Measurements from ENCODE around the gene RUNX2. TPM values are rescaled to one million over a fixed set of nuclear protein-coding genes. Genes with fewer than 3 reads are reported as not detected.
A peak's percentile ranks its signal among the peaks of the same experiment; 100 is the strongest.

The RUNX2 gene
- polyA plus RNA-seq, 1 donor (not counting 4 experiments of a cell fraction or from before 2014, with no cell fraction given) = 1.4 TPM

DNA sequence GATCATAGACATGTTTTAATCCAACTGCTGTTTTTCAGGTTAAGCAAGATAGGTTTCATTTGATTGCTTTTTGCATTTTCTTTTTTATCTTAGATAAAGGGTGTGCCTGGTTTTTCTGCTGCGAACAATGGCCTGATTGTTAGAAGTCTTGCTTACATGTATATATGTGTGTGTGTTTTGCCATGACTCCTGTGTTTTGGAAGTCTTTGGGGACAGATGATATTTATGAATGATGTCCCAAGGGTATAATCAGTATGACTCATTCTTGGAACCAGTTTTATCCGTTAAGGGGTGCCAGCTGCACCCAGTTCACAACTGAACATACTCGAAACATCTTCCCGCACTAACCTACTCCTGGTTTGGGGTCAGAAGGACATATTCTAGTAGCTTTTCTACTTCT is 279.7 kb downstream of the RUNX2 start:
- DNase-seq (ENCODE audit: low read depth, low spot score) = peak; percentile 44
- Histone ChIP-seq H3K27me3 (ENCODE audit: control insufficient read depth, extremely low read depth, insufficient read depth, low read length) (no peaks in the 10 kb centered on the region), H4K20me1 (ENCODE audit: control insufficient read depth, extremely low read depth, insufficient read depth, low read length) (no peaks in the 10 kb centered on the region), H3K79me2 (ENCODE audit: control insufficient read depth, insufficient read depth, low read length) (no peaks in the 10 kb centered on the region), H3K4me2 (ENCODE audit: control insufficient read depth, extremely low read depth, insufficient read depth, low read depth, low read length) (peak overlapping the region; percentile 61), H3K9me3 (ENCODE audit: control insufficient read depth, low read depth, low read length) (no peaks in the 10 kb centered on the region), H3K9ac (ENCODE audit: control insufficient read depth, extremely low read depth, insufficient read depth, low read length) (peak overlapping the region; percentile 43), H3K9me1 (ENCODE audit: control insufficient read depth, extremely low read depth, insufficient read depth, low read length) (peaks cover 3% of the 10 kb centered on the region), H3K36me3 (ENCODE audit: control insufficient read depth in 2 of 2, extremely low read depth in 1 of 2, insufficient read depth in 2 of 2, low read length in 2 of 2) (no peaks in the 10 kb centered on the region), H3K27ac (ENCODE audit: control insufficient read depth, insufficient read depth, low read length) (peak overlapping the region; percentile 68), H2AFZ (ENCODE audit: control insufficient read depth, low read length) (no peak overlapping the region), H3K4me3 (ENCODE audit: control insufficient read depth in 2 of 3, extremely low read depth in 1 of 3, insufficient read depth in 2 of 3, low read depth in 1 of 3, low read length in 3 of 3) (no peak overlapping the region), H3K4me1 (ENCODE audit: control insufficient read depth, extremely low read depth, insufficient read depth, low read length) (peaks cover 20% of the 10 kb centered on the region)
- TF ChIP-seq, protein P1, sequence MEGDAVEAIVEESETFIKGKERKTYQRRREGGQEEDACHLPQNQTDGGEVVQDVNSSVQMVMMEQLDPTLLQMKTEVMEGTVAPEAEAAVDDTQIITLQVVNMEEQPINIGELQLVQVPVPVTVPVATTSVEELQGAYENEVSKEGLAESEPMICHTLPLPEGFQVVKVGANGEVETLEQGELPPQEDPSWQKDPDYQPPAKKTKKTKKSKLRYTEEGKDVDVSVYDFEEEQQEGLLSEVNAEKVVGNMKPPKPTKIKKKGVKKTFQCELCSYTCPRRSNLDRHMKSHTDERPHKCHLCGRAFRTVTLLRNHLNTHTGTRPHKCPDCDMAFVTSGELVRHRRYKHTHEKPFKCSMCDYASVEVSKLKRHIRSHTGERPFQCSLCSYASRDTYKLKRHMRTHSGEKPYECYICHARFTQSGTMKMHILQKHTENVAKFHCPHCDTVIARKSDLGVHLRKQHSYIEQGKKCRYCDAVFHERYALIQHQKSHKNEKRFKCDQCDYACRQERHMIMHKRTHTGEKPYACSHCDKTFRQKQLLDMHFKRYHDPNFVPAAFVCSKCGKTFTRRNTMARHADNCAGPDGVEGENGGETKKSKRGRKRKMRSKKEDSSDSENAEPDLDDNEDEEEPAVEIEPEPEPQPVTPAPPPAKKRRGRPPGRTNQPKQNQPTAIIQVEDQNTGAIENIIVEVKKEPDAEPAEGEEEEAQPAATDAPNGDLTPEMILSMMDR (optimal IDR thresholded peaks at IDR 0.05 in 1 of 3, IDR thresholded peaks at IDR 0.05 in 1 of 3, conservative IDR thresholded peaks at IDR 0.05 in 1 of 3; ENCODE audit: extremely low read depth in 1 of 3, insufficient read depth in 2 of 3, low read length in 3 of 3) = no peak
- dilution Hi-C loops (cut with MboI; ENCODE audit: extremely low pct_ligation_motif_present, low sequenced_read_pairs) = no loop called here
- peak; percentile 62 for FAIRE-seq

DNA sequence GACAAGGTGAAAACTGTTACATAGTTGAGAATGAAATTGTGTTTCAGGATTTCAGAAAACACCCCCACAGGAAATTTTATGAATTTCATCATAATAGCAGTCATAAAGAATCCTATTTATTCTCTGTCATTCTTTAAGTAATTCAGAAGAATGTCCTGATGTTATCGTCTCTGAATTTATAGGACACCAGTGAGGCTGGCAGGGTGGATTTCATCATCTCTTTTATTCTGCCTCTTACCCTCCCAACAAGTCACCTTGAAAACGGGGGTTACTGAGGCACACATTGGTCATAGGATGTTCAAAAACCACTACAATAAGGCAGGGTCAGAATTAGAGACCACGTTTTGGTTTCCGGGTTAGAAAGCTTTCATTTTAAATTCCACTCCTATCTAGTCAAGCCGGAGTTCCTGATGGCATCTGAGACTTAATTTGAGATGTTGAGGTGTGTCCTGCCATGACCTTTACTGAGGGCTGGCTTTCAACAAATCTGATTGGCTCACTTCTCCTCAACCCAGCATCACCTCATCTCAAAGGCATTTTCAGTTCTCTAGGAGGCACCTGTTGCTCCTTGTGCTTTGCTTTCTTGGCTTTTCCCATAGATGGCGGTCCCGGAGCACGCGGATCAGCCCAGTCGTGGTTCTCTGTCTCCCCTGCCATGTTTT is 280.3 kb downstream of the RUNX2 start:
- peak overlapping the region in 2 of 3 experiments; percentile 9 to 33 for H3K4me3 ChIP-seq (ENCODE audit: control insufficient read depth in 2 of 3, extremely low read depth in 1 of 3, insufficient read depth in 2 of 3, low read depth in 1 of 3, low read length in 3 of 3)
- no peaks in the 10 kb centered on the region for H4K20me1 ChIP-seq (ENCODE audit: control insufficient read depth, extremely low read depth, insufficient read depth, low read length)
- no peaks in the 10 kb centered on the region for H3K36me3 ChIP-seq (ENCODE audit: control insufficient read depth in 2 of 2, extremely low read depth in 1 of 2, insufficient read depth in 2 of 2, low read length in 2 of 2)
- peaks cover 23% of the 10 kb centered on the region for H3K4me1 ChIP-seq (ENCODE audit: control insufficient read depth, extremely low read depth, insufficient read depth, low read length)
- H3K9ac ChIP-seq (ENCODE audit: control insufficient read depth, extremely low read depth, insufficient read depth, low read length) = peak overlapping the region; percentile 36
- FAIRE-seq = peak; percentile 73
- H3K79me2 ChIP-seq (ENCODE audit: control insufficient read depth, insufficient read depth, low read length) = no peaks in the 10 kb centered on the region
- no peaks in the 10 kb centered on the region for H3K9me3 ChIP-seq (ENCODE audit: control insufficient read depth, low read depth, low read length)
- TF ChIP-seq EZH2 (IDR thresholded peaks at IDR 0.05; ENCODE audit: low read length) = no peak
- TF ChIP-seq, protein P1 (optimal IDR thresholded peaks at IDR 0.05 in 1 of 3, IDR thresholded peaks at IDR 0.05 in 1 of 3, conservative IDR thresholded peaks at IDR 0.05 in 1 of 3; ENCODE audit: extremely low read depth in 1 of 3, insufficient read depth in 2 of 3, low read length in 3 of 3) = no peak
- H3K27me3 ChIP-seq (ENCODE audit: control insufficient read depth, extremely low read depth, insufficient read depth, low read length) = no peaks in the 10 kb centered on the region
- peak overlapping the region; percentile 68 for H3K27ac ChIP-seq (ENCODE audit: control insufficient read depth, insufficient read depth, low read length)
- no peak overlapping the region for H2AFZ ChIP-seq (ENCODE audit: control insufficient read depth, low read length)
- peaks cover 3% of the 10 kb centered on the region for H3K9me1 ChIP-seq (ENCODE audit: control insufficient read depth, extremely low read depth, insufficient read depth, low read length)
- DNase-seq (ENCODE audit: low read depth, low spot score) = peak; percentile 48
- dilution Hi-C loops (cut with MboI; ENCODE audit: extremely low pct_ligation_motif_present, low sequenced_read_pairs) = no loop called here
- peak overlapping the region; percentile 61 for H3K4me2 ChIP-seq (ENCODE audit: control insufficient read depth, extremely low read depth, insufficient read depth, low read depth, low read length)
